ENCODE measurements around the gene PITPNC1.

DNA sequence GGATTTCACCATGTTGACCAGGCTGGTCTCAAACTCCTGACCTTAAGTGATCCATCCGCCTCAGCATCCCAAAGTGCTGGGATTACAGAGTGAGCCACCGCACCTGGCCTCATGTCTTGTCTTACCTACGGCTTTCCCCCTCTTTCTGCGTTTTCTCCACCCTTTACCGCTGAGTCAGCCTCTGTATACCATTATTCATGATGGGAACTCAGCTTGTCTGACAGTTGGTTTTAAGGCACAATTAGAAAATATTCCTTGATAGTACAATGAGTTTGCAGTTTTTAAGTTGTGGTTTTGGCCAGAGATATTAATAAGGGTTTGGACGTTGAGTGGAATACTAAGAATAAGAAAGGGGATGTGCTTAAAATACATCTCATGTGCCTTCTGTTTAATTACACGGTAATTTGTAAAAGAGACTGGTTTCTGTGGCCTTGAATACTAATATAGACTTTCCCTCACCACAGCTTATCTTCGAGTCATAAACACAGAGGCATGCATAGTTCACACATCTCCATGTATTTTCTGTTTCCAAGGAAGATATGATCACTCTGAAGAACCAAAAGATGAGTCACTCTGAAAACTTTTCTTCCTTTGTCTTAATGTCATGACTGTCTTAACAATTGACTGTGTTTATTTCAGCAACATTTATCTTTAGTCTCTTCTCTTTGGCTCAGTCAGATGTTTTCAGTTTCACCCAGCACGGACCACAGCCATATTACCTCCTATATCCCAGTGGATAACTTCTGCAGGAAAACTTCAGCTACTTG is 54.4 kb downstream of the PITPNC1 start:
- no peak for TF ChIP-seq POLR2A (IDR thresholded peaks at IDR 0.05; ENCODE audit: low read depth)
- TF ChIP-seq, protein P1, sequence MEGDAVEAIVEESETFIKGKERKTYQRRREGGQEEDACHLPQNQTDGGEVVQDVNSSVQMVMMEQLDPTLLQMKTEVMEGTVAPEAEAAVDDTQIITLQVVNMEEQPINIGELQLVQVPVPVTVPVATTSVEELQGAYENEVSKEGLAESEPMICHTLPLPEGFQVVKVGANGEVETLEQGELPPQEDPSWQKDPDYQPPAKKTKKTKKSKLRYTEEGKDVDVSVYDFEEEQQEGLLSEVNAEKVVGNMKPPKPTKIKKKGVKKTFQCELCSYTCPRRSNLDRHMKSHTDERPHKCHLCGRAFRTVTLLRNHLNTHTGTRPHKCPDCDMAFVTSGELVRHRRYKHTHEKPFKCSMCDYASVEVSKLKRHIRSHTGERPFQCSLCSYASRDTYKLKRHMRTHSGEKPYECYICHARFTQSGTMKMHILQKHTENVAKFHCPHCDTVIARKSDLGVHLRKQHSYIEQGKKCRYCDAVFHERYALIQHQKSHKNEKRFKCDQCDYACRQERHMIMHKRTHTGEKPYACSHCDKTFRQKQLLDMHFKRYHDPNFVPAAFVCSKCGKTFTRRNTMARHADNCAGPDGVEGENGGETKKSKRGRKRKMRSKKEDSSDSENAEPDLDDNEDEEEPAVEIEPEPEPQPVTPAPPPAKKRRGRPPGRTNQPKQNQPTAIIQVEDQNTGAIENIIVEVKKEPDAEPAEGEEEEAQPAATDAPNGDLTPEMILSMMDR (IDR thresholded peaks at IDR 0.05): no peak
- TF ChIP-seq EP300 (IDR thresholded peaks at IDR 0.05): no peak

Data from esophagus muscularis mucosa (tissue), 4 donors.